ENCODE measurements around the gene GRK1. TPM values are rescaled to one million over a fixed set of nuclear protein-coding genes. Genes with fewer than 3 reads are reported as not detected.

The GRK1 gene
- total RNA-seq, 1 donor from 2014 or later = 1.2 TPM

DNA sequence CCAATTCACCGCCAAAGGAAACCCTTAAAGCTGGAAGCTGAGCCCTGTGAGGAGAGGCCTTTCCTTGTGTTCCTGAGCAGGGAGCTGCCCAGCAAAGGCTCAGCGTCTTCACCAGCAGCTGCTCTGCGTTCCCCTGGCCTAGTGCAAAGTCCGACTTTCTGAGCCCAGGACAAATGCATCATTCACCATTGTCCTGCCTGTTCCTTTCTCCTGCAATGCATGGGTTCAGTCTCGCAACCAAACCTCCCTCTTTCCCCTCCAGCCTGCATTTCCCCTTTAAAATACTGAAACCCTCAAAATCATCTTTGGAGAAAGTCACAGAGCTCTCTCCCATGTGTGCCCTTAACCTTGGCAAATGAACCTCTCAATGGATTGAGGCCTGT lies 79.1 kb downstream of the GRK1 start:
- no peaks in the 10 kb centered on the region for H3K36me3 Mint-ChIP-seq (ENCODE audit: unreplicated experiment)
- peaks cover 10% of the 10 kb centered on the region for H3K9me3 Mint-ChIP-seq (ENCODE audit: unreplicated experiment)
- H3K27me3 Mint-ChIP-seq (ENCODE audit: unreplicated experiment) = peaks cover 13% of the 10 kb centered on the region
- DNase-seq = no peak
- TF ChIP-seq, protein P1, sequence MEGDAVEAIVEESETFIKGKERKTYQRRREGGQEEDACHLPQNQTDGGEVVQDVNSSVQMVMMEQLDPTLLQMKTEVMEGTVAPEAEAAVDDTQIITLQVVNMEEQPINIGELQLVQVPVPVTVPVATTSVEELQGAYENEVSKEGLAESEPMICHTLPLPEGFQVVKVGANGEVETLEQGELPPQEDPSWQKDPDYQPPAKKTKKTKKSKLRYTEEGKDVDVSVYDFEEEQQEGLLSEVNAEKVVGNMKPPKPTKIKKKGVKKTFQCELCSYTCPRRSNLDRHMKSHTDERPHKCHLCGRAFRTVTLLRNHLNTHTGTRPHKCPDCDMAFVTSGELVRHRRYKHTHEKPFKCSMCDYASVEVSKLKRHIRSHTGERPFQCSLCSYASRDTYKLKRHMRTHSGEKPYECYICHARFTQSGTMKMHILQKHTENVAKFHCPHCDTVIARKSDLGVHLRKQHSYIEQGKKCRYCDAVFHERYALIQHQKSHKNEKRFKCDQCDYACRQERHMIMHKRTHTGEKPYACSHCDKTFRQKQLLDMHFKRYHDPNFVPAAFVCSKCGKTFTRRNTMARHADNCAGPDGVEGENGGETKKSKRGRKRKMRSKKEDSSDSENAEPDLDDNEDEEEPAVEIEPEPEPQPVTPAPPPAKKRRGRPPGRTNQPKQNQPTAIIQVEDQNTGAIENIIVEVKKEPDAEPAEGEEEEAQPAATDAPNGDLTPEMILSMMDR (IDR thresholded peaks at IDR 0.05; ENCODE audit: partially characterized antibody, unreplicated experiment) = no peak
- H3K4me3 Mint-ChIP-seq (ENCODE audit: unreplicated experiment) = no peak overlapping the region
- H3K4me1 Mint-ChIP-seq (ENCODE audit: low read depth, unreplicated experiment) = peaks cover 14% of the 10 kb centered on the region
- peak overlapping the region; percentile 74 for H3K27ac Mint-ChIP-seq (ENCODE audit: unreplicated experiment)

DNA sequence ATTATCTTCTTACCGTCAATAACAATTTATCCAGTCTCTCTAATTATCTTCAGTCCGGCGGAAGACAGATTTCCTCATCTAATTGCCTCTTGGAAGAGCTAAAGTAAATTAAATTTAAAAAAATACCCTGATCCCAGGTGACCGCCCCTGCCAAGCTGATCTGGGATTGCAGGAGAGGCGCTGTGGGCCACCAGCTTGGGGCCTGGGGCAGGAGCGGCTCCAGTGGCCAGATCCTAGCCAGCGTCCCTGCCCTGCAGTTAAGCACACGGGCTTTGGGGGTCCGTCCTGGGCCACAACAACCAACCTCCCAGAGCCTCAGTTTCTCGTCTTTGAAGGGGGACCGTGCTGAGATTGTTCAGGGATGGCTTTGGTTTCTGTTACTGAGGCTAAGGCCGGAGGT lies 79.7 kb downstream of the GRK1 start:
- TF ChIP-seq, protein P1 (IDR thresholded peaks at IDR 0.05; ENCODE audit: partially characterized antibody, unreplicated experiment) = no peak
- Mint-ChIP-seq H3K36me3 (ENCODE audit: unreplicated experiment) (no peaks in the 10 kb centered on the region), H3K4me3 (ENCODE audit: unreplicated experiment) (no peak overlapping the region), H3K27me3 (ENCODE audit: unreplicated experiment) (peaks cover 10% of the 10 kb centered on the region), H3K9me3 (ENCODE audit: unreplicated experiment) (peaks cover 11% of the 10 kb centered on the region), H3K27ac (ENCODE audit: unreplicated experiment) (peak overlapping the region; percentile 74), H3K4me1 (ENCODE audit: low read depth, unreplicated experiment) (peaks cover 14% of the 10 kb centered on the region)
- DNase-seq = no peak

DNA sequence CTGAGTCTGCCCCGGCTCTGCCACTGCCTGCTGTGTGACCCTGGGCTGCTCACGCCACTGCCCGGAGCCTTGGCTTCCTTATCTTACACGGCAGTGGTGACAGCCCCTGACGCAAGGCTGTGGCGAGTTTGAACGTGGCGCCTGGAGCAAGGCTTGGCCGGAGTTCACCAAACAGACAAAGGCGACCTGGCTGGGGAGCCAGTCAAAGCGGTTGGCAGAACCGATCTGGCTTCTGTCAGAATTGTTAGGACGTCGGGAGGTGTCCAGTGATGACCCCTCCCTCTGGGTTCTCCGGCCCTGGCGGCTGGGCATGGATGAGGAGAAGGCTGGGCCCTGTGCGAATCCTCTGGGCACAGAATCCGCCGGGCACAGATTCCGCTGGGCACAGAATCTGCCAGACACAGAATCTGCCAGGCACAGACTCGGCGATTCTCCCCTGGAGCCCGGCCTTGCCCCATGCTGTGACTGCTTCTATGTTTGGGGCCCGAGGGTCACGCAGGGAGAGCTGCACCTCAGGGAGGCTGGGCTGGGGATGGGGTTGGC lies 80.3 kb downstream of the GRK1 start:
- TF ChIP-seq, protein P1 (IDR thresholded peaks at IDR 0.05; ENCODE audit: partially characterized antibody, unreplicated experiment) = no peak
- Mint-ChIP-seq H3K4me3 (ENCODE audit: unreplicated experiment) (no peak overlapping the region), H3K9me3 (ENCODE audit: unreplicated experiment) (peaks cover 11% of the 10 kb centered on the region), H3K4me1 (ENCODE audit: low read depth, unreplicated experiment) (peaks cover 14% of the 10 kb centered on the region), H3K27ac (ENCODE audit: unreplicated experiment) (no peak overlapping the region), H3K36me3 (ENCODE audit: unreplicated experiment) (no peaks in the 10 kb centered on the region), H3K27me3 (ENCODE audit: unreplicated experiment) (peaks cover 10% of the 10 kb centered on the region)
- DNase-seq = no peak

DNA sequence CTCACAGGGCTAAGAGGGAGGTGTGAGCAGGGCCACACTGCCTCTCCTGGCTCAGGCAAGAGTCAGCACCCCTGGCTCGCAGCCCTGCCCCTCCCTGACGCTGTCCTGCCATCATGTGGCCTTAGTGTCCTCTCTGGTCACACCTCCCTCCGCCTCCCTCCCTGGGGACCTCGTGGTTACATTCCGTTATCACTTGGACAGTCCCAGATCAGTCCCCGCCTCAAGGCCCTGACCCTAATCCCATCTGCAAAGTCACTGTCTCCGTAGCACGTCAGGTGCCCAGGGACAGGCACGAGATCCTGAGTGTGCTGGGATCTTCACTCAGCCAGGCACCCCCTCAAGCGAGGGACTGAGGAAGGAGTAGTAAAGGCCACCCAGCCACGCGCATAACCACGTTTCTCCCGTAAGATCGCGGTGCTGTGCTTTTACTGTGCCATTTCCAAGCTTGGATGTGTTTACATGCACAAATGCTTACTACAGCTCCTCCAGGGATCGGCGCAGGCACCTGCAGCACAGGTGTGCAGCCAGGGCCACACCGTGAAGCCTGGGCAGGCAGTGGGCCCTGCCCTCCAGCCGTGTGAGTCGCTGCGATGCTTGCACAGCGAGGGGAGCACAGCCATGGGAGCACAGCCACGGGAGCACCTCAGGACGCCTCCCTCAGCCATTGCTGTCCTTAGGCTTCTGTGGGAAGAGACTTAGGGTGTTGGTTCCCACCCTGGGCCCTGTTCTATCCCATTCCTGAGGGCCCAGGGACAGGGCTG lies 81.3 kb downstream of the GRK1 start:
- peaks cover 11% of the 10 kb centered on the region for H3K9me3 Mint-ChIP-seq (ENCODE audit: unreplicated experiment)
- H3K27ac Mint-ChIP-seq (ENCODE audit: unreplicated experiment) = no peak overlapping the region
- TF ChIP-seq, protein P1 (IDR thresholded peaks at IDR 0.05; ENCODE audit: partially characterized antibody, unreplicated experiment) = no peak
- H3K4me1 Mint-ChIP-seq (ENCODE audit: low read depth, unreplicated experiment) = peaks cover 12% of the 10 kb centered on the region
- DNase-seq = no peak
- no peak overlapping the region for H3K4me3 Mint-ChIP-seq (ENCODE audit: unreplicated experiment)
- peaks cover 10% of the 10 kb centered on the region for H3K27me3 Mint-ChIP-seq (ENCODE audit: unreplicated experiment)
- H3K36me3 Mint-ChIP-seq (ENCODE audit: unreplicated experiment) = no peaks in the 10 kb centered on the region

GRCh38 chr13:113748862-113749451 lies 81.9 kb downstream of the GRK1 start:
- TF ChIP-seq, protein P1 (IDR thresholded peaks at IDR 0.05; ENCODE audit: partially characterized antibody, unreplicated experiment) = no peak
- Mint-ChIP-seq H3K27ac (ENCODE audit: unreplicated experiment) (no peak overlapping the region), H3K4me3 (ENCODE audit: unreplicated experiment) (no peak overlapping the region), H3K27me3 (ENCODE audit: unreplicated experiment) (peaks cover 10% of the 10 kb centered on the region), H3K9me3 (ENCODE audit: unreplicated experiment) (peaks cover 11% of the 10 kb centered on the region), H3K36me3 (ENCODE audit: unreplicated experiment) (no peaks in the 10 kb centered on the region), H3K4me1 (ENCODE audit: low read depth, unreplicated experiment) (peaks cover 12% of the 10 kb centered on the region)
- no peak for DNase-seq

Data from glutamatergic neuron (in vitro differentiated cells).